ENCODE measurements around the gene DENND1A. TPM values are rescaled to one million over a fixed set of nuclear protein-coding genes. Genes with fewer than 3 reads are reported as not detected.

DENND1A gene
- total RNA-seq, 2 experiments from 2014 or later: 13.9 to 20.3 TPM

DNA sequence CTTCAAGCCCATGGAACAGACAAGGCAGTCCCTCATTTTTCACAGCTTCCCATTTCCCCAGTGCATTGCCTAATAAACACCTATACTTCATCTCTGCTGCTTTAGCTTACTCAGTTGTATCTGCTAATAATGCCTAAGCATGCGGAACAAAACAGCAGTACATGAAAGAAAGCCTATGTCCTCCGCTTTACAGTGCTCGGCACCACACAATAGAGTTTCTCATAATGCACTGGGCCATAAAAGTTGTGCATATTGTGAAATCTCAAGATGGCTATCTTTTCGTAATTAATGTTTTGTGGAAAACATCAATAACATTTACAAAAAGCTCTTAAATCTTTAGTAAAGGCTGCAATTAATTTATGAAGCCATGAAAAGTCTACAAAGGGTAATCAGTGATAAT, 69.3 kb downstream of the DENND1A start:
- Mint-ChIP-seq H3K27ac (no peak overlapping the region), H3K9me3 (peaks cover 2% of the 10 kb centered on the region), H3K36me3 (peaks cover 5% of the 10 kb centered on the region), H3K4me3 (no peak overlapping the region), H3K27me3 (no peaks in the 10 kb centered on the region), H3K4me1 (no peaks in the 10 kb centered on the region)
- POLR2A ChIA-PET: no interaction called here
- ATAC-seq (ENCODE audit: low read depth) (no peak), DNase-seq (no peak)

DNA sequence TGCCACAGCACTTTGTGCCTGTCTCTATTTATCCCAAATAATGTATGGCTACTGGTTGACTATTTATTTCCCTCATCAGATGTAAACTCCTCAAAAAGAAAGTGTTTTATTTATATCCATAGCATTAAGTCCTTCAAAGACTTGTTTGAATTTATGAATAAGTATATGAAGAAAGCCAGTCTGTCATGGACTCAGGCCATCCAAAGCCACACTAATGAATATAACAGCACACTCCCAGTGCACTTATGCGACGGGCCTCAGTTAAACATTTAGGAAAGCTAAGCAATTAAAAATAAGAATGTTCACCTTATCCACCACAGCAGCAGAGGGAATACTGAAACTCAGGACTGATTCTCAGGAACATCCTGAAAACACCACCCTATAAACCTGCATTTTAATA, 77.5 kb downstream of the DENND1A start:
- Mint-ChIP-seq H3K27ac (no peak overlapping the region), H3K4me3 (no peak overlapping the region), H3K9me3 (peaks cover 15% of the 10 kb centered on the region), H3K4me1 (peaks cover 9% of the 10 kb centered on the region), H3K27me3 (no peaks in the 10 kb centered on the region), H3K36me3 (peaks cover 21% of the 10 kb centered on the region)
- DNase-seq (no peak), ATAC-seq (ENCODE audit: low read depth) (no peak)
- POLR2A ChIA-PET: interaction anchor here (0.6 kb wide), 1 partner anchor 275 kb away, joined by 3 read pairs; no protein-coding TSS in a partner anchor

DNA sequence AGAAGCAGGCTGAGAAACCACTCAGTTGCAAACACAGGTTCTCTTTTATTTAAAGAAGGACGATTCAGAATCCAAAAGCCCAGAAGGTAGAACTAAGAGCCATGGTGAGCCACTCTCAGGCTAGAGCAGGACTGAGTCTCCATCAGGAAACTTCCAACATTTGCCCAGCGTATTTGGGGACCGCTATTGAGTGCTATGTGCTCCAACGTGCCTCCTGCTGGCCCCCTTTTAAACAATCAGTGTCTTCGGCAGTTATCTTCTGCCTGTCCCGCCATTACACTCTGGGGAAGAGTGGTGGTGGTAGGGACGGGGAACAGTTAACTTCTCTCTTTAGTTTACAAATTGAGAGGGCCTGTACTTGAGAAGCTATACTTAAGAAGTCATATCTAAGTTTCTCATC, 78.1 kb downstream of the DENND1A start:
- Mint-ChIP-seq H3K36me3 (peaks cover 20% of the 10 kb centered on the region), H3K9me3 (peaks cover 19% of the 10 kb centered on the region), H3K4me1 (peaks cover 9% of the 10 kb centered on the region), H3K4me3 (no peak overlapping the region), H3K27ac (no peak overlapping the region), H3K27me3 (no peaks in the 10 kb centered on the region)
- ATAC-seq (ENCODE audit: low read depth) (no peak), DNase-seq (no peak)
- POLR2A ChIA-PET: no interaction called here

DNA sequence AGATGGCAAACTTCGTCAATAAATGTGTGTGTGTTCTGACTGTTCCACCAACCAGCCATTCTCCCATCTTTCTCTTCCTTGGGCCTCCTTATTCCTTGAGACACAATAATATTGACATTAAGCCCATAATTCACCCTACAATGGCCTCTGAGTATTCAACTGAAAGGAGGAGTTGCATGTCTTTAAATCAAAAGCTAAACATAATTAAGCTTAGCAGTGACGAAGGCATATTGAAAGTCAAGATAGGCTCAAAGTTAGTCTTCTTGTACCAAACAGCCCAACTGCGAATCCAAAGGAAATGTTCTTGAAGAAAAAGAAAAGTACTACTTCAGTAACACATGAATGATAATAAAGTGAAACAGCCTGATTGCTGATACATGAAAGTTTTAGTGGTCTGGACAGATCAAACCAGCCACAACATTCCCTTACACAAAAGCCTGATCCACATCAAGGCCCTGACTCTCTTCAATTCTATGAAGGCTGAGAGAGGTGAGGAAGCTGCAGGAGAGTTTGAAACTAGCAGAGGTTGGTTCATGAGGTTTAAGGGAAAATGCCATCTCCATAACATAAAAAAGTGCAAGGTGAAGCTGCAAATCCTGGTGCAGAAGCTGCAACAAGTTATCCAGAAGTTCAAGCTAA, 81.4 kb downstream of the DENND1A start:
- Mint-ChIP-seq H3K4me1 (peaks cover 9% of the 10 kb centered on the region), H3K4me3 (no peak overlapping the region), H3K27ac (no peak overlapping the region), H3K36me3 (peaks cover 29% of the 10 kb centered on the region), H3K27me3 (no peaks in the 10 kb centered on the region), H3K9me3 (peaks cover 23% of the 10 kb centered on the region)
- DNase-seq: no peak
- no peak for ATAC-seq (ENCODE audit: low read depth)
- POLR2A ChIA-PET: no interaction called here

DNA sequence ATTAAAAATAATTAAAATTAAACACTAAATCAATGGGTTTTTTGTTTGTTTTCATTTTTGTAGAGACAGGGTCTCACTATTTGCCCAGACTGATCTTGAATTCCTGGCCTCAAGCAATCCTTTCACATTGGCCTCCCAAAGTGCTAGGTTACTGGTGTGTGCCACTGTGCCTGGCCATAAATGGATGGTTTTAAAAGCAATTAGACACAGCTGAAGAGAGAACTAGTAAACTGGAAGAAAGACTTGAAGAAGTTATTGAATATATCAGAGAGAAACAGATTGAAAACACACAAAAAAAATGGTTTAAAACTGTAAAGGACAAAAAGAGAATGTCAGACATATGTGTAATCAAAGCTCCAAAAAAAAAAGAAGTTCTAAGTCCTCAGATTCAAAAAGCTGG, 83.0 kb downstream of the DENND1A start:
- ATAC-seq (ENCODE audit: low read depth) (no peak), DNase-seq (no peak)
- Mint-ChIP-seq H3K9me3 (peaks cover 29% of the 10 kb centered on the region), H3K4me1 (peaks cover 9% of the 10 kb centered on the region), H3K27ac (no peak overlapping the region), H3K36me3 (peaks cover 36% of the 10 kb centered on the region), H3K4me3 (no peak overlapping the region), H3K27me3 (no peaks in the 10 kb centered on the region)
- POLR2A ChIA-PET: no interaction called here

DNA sequence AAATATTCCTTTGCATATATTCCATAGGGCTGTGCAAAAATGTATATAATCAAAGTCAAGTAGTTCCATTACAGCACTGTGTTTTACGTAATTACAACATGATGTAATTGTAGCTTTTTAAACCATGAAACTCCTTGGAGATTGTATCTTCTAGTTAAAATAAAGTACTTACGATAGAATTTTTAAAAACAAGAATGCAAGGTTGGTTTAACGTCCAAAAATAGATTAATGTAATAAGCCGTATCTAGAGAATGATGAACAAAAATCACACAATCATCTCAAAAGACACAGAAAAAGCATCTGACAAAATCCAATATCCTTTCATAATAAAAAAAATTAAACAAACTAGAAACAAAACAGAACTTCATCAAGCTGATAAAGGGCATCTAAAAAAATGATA, 86.2 kb downstream of the DENND1A start:
- Mint-ChIP-seq H3K4me3 (no peak overlapping the region), H3K4me1 (peaks cover 5% of the 10 kb centered on the region), H3K27me3 (no peaks in the 10 kb centered on the region), H3K9me3 (peaks cover 23% of the 10 kb centered on the region), H3K27ac (no peak overlapping the region), H3K36me3 (peaks cover 32% of the 10 kb centered on the region)
- POLR2A ChIA-PET: no interaction called here
- ATAC-seq (ENCODE audit: low read depth) (no peak), DNase-seq (no peak)

DNA sequence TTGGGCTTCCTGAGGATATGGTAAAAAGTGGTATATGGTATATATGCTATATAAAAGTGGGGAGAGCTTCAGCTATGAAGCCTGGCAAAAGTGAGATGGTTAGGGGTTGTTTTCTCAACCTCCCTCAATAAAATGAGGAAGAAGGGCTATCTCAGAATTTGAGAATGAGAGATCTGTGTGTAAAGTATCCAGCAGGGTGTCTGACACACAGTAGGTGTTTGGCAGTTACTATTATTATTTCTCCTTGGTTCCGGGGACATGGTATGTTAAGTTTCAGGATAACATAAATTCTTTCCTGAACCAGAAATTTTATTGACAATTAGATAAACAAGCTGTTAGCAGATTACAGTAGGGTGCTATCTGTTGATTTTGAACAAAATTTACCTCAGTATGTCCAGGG, 94.1 kb downstream of the DENND1A start:
- Mint-ChIP-seq H3K4me3 (peak overlapping the region; percentile 50), H3K4me1 (peaks cover 20% of the 10 kb centered on the region), H3K36me3 (peaks cover 22% of the 10 kb centered on the region), H3K27me3 (no peaks in the 10 kb centered on the region), H3K9me3 (peaks cover 6% of the 10 kb centered on the region), H3K27ac (no peak overlapping the region)
- POLR2A ChIA-PET: interaction anchor here (1.3 kb wide), 1 partner anchor 31 kb away, joined by 3 read pairs; no protein-coding TSS in a partner anchor
- DNase-seq (no peak), ATAC-seq (ENCODE audit: low read depth) (no peak)

DNA sequence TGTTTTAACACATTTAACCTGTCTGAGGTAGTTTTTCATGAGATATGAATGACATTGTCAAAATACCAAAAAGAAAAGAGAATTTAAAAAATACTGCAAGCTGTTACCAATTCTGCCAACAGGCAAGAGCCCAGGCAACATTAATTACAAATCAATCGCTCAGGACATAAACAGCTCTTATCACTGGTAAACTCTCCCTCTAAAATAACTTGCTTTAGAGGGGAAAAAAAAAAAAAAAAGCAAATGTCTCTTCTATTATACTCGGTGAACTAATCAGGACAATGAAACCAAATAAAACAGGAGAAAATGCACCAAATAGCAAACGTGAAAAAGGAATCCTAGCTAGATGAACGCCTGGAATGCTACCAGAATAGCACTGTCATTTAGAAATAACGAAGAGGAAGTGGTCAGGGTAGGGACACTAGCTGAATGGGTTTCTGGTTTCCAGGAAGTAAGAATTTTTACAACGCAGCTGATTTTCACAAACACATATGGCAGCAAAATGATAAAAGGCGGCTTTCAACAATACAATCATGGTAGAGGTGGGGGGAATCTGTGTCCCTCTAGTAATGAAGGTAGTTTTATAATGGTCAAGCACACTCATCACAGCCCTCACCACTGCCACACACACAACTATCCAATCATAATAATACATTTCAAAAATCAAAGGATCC, 94.9 kb downstream of the DENND1A start:
- Mint-ChIP-seq H3K36me3 (peaks cover 22% of the 10 kb centered on the region), H3K27ac (peak overlapping the region; percentile 10), H3K4me3 (peak overlapping the region; percentile 50), H3K9me3 (peaks cover 9% of the 10 kb centered on the region), H3K4me1 (peaks cover 20% of the 10 kb centered on the region), H3K27me3 (no peaks in the 10 kb centered on the region)
- no peak for DNase-seq
- peak; percentile 52 for ATAC-seq (ENCODE audit: low read depth)
- POLR2A ChIA-PET: interaction anchor here (0.7 to 1.3 kb wide), 4 partner anchors 20 to 903 kb away, joined by 3 to 4 read pairs (median 3); no protein-coding TSS in a partner anchor

DNA sequence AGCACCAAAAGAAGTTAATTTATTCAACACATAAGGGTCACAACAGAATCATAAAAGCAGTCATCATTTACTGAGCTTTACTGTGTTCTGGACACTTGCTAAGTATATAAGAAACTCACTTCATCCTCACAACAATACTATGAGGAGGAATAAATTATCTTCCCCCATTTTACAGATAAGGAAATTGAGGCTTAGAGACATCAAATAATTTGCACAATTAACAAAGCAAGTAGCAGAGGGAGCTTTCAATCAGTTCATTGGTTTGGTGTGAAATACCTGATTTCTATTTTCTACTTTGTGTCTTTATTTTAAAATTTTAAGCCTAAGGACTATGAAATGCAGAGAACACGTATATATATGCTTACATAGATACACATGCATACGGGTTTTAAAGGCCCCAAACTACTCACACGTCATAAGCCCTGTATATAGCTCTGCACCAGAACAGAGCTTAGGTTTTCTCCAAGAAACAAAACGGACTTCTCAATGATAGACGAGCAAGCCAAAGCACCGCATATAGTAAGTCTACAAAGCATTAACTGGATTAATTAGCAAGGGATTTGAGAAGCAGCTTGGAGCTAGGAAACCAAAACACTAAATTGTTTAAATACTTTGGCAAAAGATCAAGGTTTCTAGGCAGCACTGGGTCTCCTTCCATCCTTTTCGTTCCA, 95.6 kb downstream of the DENND1A start:
- Mint-ChIP-seq H3K36me3 (peaks cover 25% of the 10 kb centered on the region), H3K27ac (no peak overlapping the region), H3K4me3 (peak overlapping the region; percentile 50), H3K4me1 (peaks cover 20% of the 10 kb centered on the region), H3K27me3 (no peaks in the 10 kb centered on the region), H3K9me3 (peaks cover 12% of the 10 kb centered on the region)
- no peak for DNase-seq
- ATAC-seq (ENCODE audit: low read depth): no peak
- POLR2A ChIA-PET: interaction anchor here (0.9 to 1.3 kb wide), 2 partner anchors 32 to 197 kb away, joined by 3 to 4 read pairs; no protein-coding TSS in a partner anchor

DNA sequence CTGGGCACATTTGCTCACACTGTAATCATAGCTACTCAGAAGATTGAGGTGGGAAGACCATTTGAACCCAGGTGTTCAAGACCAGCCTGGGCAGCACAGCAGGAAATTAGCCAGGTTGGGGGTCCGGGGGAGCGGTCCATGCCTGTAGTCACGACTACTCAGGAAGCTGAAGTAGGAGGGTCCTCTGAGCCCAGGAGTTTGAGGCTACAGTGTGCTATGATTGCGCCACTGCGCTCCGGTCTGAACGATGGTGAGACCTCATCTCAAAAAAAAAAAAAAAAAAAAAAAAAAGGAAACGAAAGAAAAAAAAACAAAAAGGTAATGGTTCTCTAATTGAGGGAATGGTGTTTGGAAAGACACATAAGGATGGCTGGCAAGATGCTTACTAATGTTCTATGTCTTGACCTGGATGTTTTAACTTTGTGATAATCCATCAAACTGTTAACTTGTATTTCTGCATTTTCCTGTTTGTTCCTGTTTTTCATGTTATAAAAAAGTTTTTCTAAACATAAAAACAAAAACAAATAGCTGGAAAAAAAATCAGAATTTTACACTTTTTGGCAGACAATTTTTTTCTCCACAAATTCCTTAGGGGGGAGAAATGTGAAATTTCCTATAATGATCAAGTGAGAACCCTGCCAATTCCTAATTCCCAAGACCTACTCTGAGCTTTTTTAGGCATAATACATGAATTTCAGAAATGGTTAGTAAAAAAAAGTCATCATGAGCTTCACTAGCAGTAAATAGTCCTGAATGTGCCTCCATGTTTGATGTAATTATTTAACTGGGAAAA, 96.9 kb downstream of the DENND1A start:
- Mint-ChIP-seq H3K4me1 (peaks cover 20% of the 10 kb centered on the region), H3K36me3 (peaks cover 33% of the 10 kb centered on the region), H3K27ac (no peak overlapping the region), H3K27me3 (no peaks in the 10 kb centered on the region), H3K4me3 (no peak overlapping the region), H3K9me3 (peaks cover 22% of the 10 kb centered on the region)
- POLR2A ChIA-PET: no interaction called here
- ATAC-seq (ENCODE audit: low read depth) (no peak), DNase-seq (no peak)

DNA sequence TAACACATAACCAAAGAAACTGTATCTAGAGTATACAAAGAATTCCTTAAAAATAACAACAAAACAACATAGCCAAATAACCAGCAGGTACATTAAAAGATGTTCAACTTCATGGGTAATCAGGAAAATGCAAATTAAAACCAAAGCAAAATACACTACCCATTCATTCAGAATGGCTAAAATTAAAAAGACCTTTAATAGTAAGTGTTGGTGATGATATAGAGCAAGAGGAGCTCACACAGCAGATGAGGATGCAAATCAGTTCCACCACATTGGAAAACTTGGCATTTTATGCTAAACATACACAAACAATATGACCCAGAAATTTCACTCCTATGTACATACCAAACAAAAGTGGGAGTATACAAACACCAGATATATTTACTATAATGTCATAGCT, 97.8 kb downstream of the DENND1A start:
- ATAC-seq (ENCODE audit: low read depth): no peak
- peaks cover 20% of the 10 kb centered on the region for H3K4me1 Mint-ChIP-seq
- H3K4me3 Mint-ChIP-seq: no peak overlapping the region

DNA sequence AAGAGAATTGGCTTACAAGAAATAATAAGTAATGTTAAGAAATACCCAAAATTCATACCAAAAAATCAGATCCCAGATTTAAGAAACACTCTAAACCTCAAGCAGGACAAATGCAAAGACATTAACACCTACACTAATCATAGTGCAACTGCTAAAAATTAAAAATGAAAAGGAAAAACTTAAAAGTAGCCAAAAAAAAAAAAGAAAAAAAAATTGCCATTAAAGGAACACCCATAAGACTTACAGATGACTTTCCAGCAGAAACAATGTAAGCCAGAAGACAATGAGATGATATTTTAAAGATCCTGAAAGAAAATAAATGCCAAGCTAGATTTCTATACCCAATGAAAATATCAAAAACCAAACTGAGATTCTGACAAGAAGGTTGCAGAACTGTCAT, 101.5 kb downstream of the DENND1A start:
- Mint-ChIP-seq H3K9me3 (peaks cover 26% of the 10 kb centered on the region), H3K4me3 (no peak overlapping the region), H3K27ac (no peak overlapping the region), H3K36me3 (peaks cover 33% of the 10 kb centered on the region), H3K4me1 (no peaks in the 10 kb centered on the region), H3K27me3 (peaks cover 2% of the 10 kb centered on the region)
- ATAC-seq (ENCODE audit: low read depth) (no peak), DNase-seq (no peak)
- POLR2A ChIA-PET: no interaction called here

More for the DNA sequence above, 97.8 kb downstream of the DENND1A start:
- DNase-seq: no peak
- no peaks in the 10 kb centered on the region for H3K27me3 Mint-ChIP-seq
- no peak overlapping the region for H3K27ac Mint-ChIP-seq
- H3K9me3 Mint-ChIP-seq: peaks cover 25% of the 10 kb centered on the region
- peaks cover 41% of the 10 kb centered on the region for H3K36me3 Mint-ChIP-seq
- POLR2A ChIA-PET: no interaction called here

DNA sequence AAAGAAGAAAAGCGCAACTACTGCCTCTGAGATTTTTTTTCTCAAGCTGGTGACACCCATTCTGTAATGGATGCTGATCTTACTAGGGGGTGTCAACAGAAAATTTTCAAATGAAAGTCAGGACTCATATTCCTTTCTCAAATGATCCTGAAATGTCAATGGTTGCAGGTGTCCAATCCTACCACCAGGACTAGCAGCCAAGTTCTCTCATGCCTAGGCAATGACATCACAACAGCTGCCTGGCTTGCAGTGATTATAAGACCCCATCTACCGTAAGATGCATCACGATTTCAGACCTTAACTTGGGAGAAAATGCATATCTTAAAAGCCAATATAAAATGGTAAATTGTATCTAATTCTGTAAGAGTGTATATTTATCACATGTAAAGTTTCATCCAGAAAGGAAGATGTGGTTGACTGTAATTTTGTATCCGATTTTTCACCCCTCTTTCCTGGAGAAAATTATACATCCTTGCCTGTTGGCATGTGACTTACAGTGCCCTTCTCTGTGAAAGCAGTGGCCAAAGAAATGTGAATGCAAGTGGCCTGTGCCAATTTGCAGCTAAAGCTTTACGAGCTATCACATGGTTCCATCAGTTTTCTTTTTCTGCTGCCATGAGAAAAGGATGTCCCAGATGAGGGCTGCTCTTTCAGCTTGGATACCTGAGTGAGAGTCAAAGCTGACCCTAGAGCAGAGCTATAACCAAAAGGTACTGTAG, 104.4 kb downstream of the DENND1A start:
- H3K27ac Mint-ChIP-seq: no peak overlapping the region
- DNase-seq (no peak), ATAC-seq (ENCODE audit: low read depth) (no peak)
- H3K27me3 Mint-ChIP-seq: peaks cover 2% of the 10 kb centered on the region
- no peak overlapping the region for H3K4me3 Mint-ChIP-seq
- H3K9me3 Mint-ChIP-seq: peaks cover 22% of the 10 kb centered on the region
- peaks cover 25% of the 10 kb centered on the region for H3K36me3 Mint-ChIP-seq
- H3K4me1 Mint-ChIP-seq: no peaks in the 10 kb centered on the region
- POLR2A ChIA-PET: no interaction called here
